Effector memory CD4-positive, alpha-beta T cell (primary cell): ENCODE data around the gene KCNQ5.

Source experiments
- DNase-seq, 3 donors: peaks; one replicate each; pipeline ENCODE4 v3.0.0-alpha.2; 2020
- H3K27ac ChIP-seq: 2 replicates; pipeline ENCODE4 v1.7.0; 2013; ENCODE audit warnings: mild to moderate bottlenecking, low read length, moderate library complexity; ENCODE audit not compliant: insufficient read depth, poor library complexity, severe bottlenecking
- H3K27me3 ChIP-seq: replicated peaks from 2 replicates; pipeline ENCODE4 v1.7.0; 2013; ENCODE audit warnings: mild to moderate bottlenecking, low read length; ENCODE audit not compliant: insufficient read depth, control insufficient read depth, poor library complexity, severe bottlenecking
- H3K36me3 ChIP-seq: 2 replicates; pipeline ENCODE4 v1.7.0; 2013; ENCODE audit warnings: mild to moderate bottlenecking, low read length, moderate library complexity; ENCODE audit not compliant: control insufficient read depth, insufficient read depth
- H3K4me1 ChIP-seq: 2 replicates; pipeline ENCODE4 v1.7.0; 2013; ENCODE audit warnings: low read length, mild to moderate bottlenecking; ENCODE audit not compliant: control insufficient read depth, insufficient read depth, poor library complexity, severe bottlenecking
- H3K4me3 ChIP-seq: 2 replicates; pipeline ENCODE4 v1.7.0; 2013; ENCODE audit warnings: low read length, low read depth, mild to moderate bottlenecking; ENCODE audit not compliant: insufficient read depth, poor library complexity, severe bottlenecking
- H3K9me3 ChIP-seq: 2 replicates; pipeline ENCODE4 v1.7.0; 2013; ENCODE audit warnings: mild to moderate bottlenecking, low read length, moderate library complexity; ENCODE audit not compliant: control insufficient read depth

KCNQ5 gene

DNA sequence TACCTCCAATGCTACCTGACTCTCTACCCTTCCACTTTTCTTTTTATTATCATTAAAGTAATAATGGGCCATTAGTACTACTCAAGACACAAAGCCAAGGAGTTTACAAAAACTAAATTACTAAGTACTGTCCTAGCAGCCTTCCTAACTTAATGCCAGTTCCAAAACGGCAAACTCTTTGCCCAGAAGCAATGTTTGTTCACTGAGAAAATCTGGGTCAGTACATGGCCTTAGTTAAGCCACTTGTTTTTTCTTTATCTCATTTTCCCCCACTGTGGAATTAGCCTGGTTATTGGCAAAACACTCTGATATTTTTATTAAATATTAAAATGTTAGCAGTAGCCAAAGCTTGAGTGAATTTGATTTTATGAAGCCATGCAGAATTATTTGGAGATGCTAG is 242.4 kb downstream of the KCNQ5 start:
- DNase-seq, result no peak
- Histone ChIP-seq H3K27ac (no peak overlapping the region), H3K4me1 (no peaks in the 10 kb centered on the region), H3K36me3 (no peaks in the 10 kb centered on the region), H3K9me3 (no peaks in the 10 kb centered on the region), H3K4me3 (no peak overlapping the region), H3K27me3 (no peaks in the 10 kb centered on the region)

GRCh38 chr6:72864799-72865198 is 242.9 kb downstream of the KCNQ5 start:
- DNase-seq, result no peak
- H3K9me3 ChIP-seq, result no peaks in the 10 kb centered on the region
- no peaks in the 10 kb centered on the region for H3K27me3 ChIP-seq
- H3K27ac ChIP-seq, result no peak overlapping the region
- no peaks in the 10 kb centered on the region for H3K36me3 ChIP-seq
- H3K4me1 ChIP-seq, result no peaks in the 10 kb centered on the region
- no peak overlapping the region for H3K4me3 ChIP-seq

- no peak for DNase-seq
- H3K9me3 ChIP-seq, result no peaks in the 10 kb centered on the region
- no peaks in the 10 kb centered on the region for H3K36me3 ChIP-seq
- H3K4me3 ChIP-seq, result no peak overlapping the region
- no peaks in the 10 kb centered on the region for H3K27me3 ChIP-seq
- H3K27ac ChIP-seq, result no peak overlapping the region
- no peaks in the 10 kb centered on the region for H3K4me1 ChIP-seq
Measured at GRCh38 chr6:72865467-72865866, 243.6 kb downstream of the KCNQ5 start.

DNA sequence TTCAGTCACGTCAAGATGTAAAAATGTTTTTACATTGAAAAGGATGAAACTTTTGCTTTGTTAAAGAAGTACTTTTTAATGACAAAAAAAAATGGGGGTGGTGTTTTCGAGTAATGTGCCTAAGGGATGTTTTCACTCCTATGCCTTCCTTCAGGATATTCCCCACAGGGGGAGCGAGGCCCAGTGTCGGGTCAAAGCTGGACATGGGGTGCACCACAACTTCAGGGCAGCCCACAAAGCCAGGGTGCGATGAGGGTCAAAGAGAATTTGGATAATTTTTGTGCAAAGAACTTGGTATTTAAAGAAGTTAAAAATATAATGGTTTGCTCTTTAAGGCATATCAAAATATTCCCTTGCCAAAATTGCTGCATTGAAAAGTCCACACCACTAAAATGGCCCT is 247.8 kb downstream of the KCNQ5 start:
- Histone ChIP-seq H3K27me3 (no peaks in the 10 kb centered on the region), H3K9me3 (no peaks in the 10 kb centered on the region), H3K36me3 (no peaks in the 10 kb centered on the region), H3K4me1 (no peaks in the 10 kb centered on the region), H3K4me3 (no peak overlapping the region), H3K27ac (no peak overlapping the region)
- no peak for DNase-seq

GRCh38 chr6:72873433-72873832 is 251.6 kb downstream of the KCNQ5 start:
- Histone ChIP-seq H3K27me3 (no peaks in the 10 kb centered on the region), H3K27ac (no peak overlapping the region), H3K9me3 (no peaks in the 10 kb centered on the region), H3K36me3 (no peaks in the 10 kb centered on the region), H3K4me1 (no peaks in the 10 kb centered on the region), H3K4me3 (no peak overlapping the region)
- no peak for DNase-seq

DNA sequence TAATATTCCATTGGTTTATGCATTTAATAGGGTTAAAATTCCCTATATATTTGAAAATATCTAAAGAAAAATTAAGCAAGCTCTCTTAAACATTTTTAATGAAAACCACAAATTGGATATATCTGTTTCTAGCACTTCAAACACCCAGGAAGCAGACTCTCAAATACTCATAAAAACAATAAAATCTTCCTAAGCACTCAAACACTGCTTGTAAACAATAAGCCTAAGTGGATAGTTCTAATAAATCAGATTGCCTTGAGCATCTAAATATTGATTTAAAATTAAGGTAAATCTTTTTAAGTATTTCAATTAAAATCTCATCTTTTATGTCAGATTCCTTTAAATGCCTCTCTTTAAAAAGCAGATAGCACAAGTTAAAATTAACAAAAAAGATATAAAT is 254.4 kb downstream of the KCNQ5 start:
- Histone ChIP-seq H3K9me3 (no peaks in the 10 kb centered on the region), H3K27me3 (no peaks in the 10 kb centered on the region), H3K27ac (no peak overlapping the region), H3K4me3 (no peak overlapping the region), H3K36me3 (no peaks in the 10 kb centered on the region), H3K4me1 (no peaks in the 10 kb centered on the region)
- DNase-seq, result no peak

GRCh38 chr6:72886170-72886569 is 264.3 kb downstream of the KCNQ5 start:
- H3K36me3 ChIP-seq, result no peaks in the 10 kb centered on the region
- no peak overlapping the region for H3K27ac ChIP-seq
- no peaks in the 10 kb centered on the region for H3K9me3 ChIP-seq
- H3K4me3 ChIP-seq, result no peak overlapping the region
- no peaks in the 10 kb centered on the region for H3K4me1 ChIP-seq
- no peak for DNase-seq
- H3K27me3 ChIP-seq, result no peaks in the 10 kb centered on the region

GRCh38 chr6:72890233-72890632 is 268.4 kb downstream of the KCNQ5 start:
- Histone ChIP-seq H3K36me3 (no peaks in the 10 kb centered on the region), H3K27me3 (no peaks in the 10 kb centered on the region), H3K4me1 (no peaks in the 10 kb centered on the region), H3K27ac (no peak overlapping the region), H3K9me3 (no peaks in the 10 kb centered on the region), H3K4me3 (no peak overlapping the region)
- no peak for DNase-seq

- no peak overlapping the region for H3K27ac ChIP-seq
- H3K36me3 ChIP-seq, result no peaks in the 10 kb centered on the region
- no peak overlapping the region for H3K4me3 ChIP-seq
- H3K4me1 ChIP-seq, result no peaks in the 10 kb centered on the region
- no peaks in the 10 kb centered on the region for H3K9me3 ChIP-seq
- H3K27me3 ChIP-seq, result no peaks in the 10 kb centered on the region
- no peak for DNase-seq
Measured at GRCh38 chr6:72890671-72891070, 268.8 kb downstream of the KCNQ5 start.

- Histone ChIP-seq H3K4me1 (no peaks in the 10 kb centered on the region), H3K27ac (no peak overlapping the region), H3K36me3 (no peaks in the 10 kb centered on the region), H3K4me3 (no peak overlapping the region), H3K9me3 (no peaks in the 10 kb centered on the region), H3K27me3 (no peaks in the 10 kb centered on the region)
- no peak for DNase-seq
Measured at GRCh38 chr6:72892901-72893300, 271.0 kb downstream of the KCNQ5 start.

- no peak for DNase-seq
- Histone ChIP-seq H3K36me3 (no peaks in the 10 kb centered on the region), H3K27ac (no peak overlapping the region), H3K4me3 (no peak overlapping the region), H3K27me3 (no peaks in the 10 kb centered on the region), H3K4me1 (no peaks in the 10 kb centered on the region), H3K9me3 (no peaks in the 10 kb centered on the region)
Measured at GRCh38 chr6:72894091-72894490, 272.2 kb downstream of the KCNQ5 start.
